ENCODE measurements around the gene ITPRID2.

DNA sequence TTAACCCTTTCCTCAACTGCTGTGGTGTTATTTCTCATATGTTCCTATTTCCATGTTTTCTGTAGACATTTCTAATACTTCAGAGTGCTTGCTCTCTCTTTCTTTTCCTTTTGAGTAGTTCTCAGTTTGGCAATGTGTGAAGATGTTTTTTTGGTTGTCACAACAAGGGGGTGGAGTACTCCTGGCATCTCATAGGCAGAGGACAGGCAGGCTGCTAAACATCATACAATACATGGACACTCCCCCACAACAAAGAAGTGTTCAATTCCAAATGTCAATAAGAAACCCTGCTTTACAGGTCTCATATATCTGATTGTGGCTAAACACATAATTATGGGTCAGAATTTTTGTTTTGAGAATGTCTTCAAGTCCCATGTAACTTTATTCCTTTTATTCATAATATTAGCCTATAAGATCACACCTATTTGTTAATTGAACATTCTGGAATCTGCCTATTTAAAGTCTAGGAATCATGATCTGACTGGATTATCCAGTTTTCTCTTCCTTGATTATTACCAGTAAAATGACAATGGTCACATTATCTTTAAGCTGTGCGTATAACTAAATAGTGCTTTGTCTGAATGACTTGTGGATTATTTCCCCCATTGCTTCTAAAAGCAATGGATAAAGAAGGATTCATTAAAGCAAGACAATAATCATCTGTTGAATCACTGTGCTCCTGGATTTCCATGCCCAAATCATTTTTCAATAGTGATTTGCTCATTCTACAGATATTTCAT is 46.8 kb upstream of the ITPRID2 start:
- TF ChIP-seq, protein P1, sequence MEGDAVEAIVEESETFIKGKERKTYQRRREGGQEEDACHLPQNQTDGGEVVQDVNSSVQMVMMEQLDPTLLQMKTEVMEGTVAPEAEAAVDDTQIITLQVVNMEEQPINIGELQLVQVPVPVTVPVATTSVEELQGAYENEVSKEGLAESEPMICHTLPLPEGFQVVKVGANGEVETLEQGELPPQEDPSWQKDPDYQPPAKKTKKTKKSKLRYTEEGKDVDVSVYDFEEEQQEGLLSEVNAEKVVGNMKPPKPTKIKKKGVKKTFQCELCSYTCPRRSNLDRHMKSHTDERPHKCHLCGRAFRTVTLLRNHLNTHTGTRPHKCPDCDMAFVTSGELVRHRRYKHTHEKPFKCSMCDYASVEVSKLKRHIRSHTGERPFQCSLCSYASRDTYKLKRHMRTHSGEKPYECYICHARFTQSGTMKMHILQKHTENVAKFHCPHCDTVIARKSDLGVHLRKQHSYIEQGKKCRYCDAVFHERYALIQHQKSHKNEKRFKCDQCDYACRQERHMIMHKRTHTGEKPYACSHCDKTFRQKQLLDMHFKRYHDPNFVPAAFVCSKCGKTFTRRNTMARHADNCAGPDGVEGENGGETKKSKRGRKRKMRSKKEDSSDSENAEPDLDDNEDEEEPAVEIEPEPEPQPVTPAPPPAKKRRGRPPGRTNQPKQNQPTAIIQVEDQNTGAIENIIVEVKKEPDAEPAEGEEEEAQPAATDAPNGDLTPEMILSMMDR (IDR thresholded peaks at IDR 0.05; ENCODE audit: insufficient read depth, low read length, poor library complexity, severe bottlenecking): no peak
- TF ChIP-seq EZH2phosphoT487 (conservative IDR thresholded peaks at IDR 0.05; ENCODE audit: low read length): no peak

Data from SU-DHL-6 (cell line).